ENCODE data around the gene CDKN3. TPM values are rescaled to one million over a fixed set of nuclear protein-coding genes. Genes with fewer than 3 reads are reported as not detected.
"Not testable (repeated sequence)": the region's sequence is repeated elsewhere in the genome, so short reads cannot be mapped to it uniquely, and the experiment has no call there.

Gene CDKN3
- total RNA-seq, 1 donor from 2014 or later, result not detected

- no peak overlapping the region for H3K4me3 ChIP-seq
- DNase-seq (ENCODE audit: low spot score in 2 of 2), result no peak
- intact Hi-C loops (cut with DNase I), result no loop called here
- H3K27ac ChIP-seq, result no peak overlapping the region
- H3K9me3 ChIP-seq, result no peaks in the 10 kb centered on the region
- H3K27me3 ChIP-seq, result no peaks in the 10 kb centered on the region
- H3K36me3 ChIP-seq, result no peaks in the 10 kb centered on the region
- peaks cover 0 to 2% of the 10 kb centered on the region in 2 donors for H3K4me1 ChIP-seq
- TF ChIP-seq, protein P1, sequence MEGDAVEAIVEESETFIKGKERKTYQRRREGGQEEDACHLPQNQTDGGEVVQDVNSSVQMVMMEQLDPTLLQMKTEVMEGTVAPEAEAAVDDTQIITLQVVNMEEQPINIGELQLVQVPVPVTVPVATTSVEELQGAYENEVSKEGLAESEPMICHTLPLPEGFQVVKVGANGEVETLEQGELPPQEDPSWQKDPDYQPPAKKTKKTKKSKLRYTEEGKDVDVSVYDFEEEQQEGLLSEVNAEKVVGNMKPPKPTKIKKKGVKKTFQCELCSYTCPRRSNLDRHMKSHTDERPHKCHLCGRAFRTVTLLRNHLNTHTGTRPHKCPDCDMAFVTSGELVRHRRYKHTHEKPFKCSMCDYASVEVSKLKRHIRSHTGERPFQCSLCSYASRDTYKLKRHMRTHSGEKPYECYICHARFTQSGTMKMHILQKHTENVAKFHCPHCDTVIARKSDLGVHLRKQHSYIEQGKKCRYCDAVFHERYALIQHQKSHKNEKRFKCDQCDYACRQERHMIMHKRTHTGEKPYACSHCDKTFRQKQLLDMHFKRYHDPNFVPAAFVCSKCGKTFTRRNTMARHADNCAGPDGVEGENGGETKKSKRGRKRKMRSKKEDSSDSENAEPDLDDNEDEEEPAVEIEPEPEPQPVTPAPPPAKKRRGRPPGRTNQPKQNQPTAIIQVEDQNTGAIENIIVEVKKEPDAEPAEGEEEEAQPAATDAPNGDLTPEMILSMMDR (IDR thresholded peaks at IDR 0.05), result no peak
Observed at GRCh38 chr14:54450535-54450934, 53.7 kb downstream of the CDKN3 start.

DNA sequence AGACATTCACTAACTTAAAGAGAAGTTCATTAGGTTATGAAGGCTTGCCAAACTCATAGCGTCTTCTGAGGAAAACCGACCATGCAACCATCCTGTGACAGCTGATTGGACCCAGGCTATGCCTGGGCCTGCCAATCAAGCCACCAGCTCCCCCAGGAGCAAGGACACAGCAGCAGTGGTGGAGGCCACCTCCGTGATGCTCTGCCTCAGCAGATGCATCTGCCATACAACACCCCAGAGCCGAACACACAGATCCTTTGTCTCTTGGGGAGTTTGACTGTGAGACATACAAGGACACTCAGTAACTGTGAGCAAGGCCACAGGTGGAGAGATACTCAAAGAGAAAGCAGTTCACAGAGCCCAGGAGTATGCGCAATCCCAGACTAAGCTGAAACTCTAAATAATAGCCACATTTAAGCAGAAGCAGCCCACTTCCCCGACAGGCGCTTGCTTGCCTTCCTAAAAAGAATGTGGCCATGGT is 54.4 kb downstream of the CDKN3 start:
- Histone ChIP-seq H3K27ac (no peak overlapping the region), H3K4me3 (no peak overlapping the region), H3K4me1 (peaks cover 0 to 2% of the 10 kb centered on the region in 2 donors), H3K27me3 (no peaks in the 10 kb centered on the region), H3K9me3 (no peaks in the 10 kb centered on the region), H3K36me3 (no peaks in the 10 kb centered on the region)
- TF ChIP-seq, protein P1 (IDR thresholded peaks at IDR 0.05), result no peak
- intact Hi-C loops (cut with DNase I), result no loop called here
- DNase-seq (ENCODE audit: low spot score in 2 of 2), result no peak

- no peak for DNase-seq (ENCODE audit: low spot score in 2 of 2)
- Histone ChIP-seq H3K4me3 (no peak overlapping the region), H3K9me3 (no peaks in the 10 kb centered on the region), H3K27ac (no peak overlapping the region), H3K27me3 (no peaks in the 10 kb centered on the region), H3K36me3 (no peaks in the 10 kb centered on the region), H3K4me1 (no peaks in the 10 kb centered on the region)
- TF ChIP-seq, protein P1 (IDR thresholded peaks at IDR 0.05), result no peak
- intact Hi-C loops (cut with DNase I), result no loop called here
Observed at GRCh38 chr14:54451961-54452360, 55.2 kb downstream of the CDKN3 start.

GRCh38 chr14:54453252-54453651 is 56.4 kb downstream of the CDKN3 start:
- Histone ChIP-seq H3K9me3 (no peaks in the 10 kb centered on the region), H3K27ac (no peak overlapping the region), H3K4me3 (no peak overlapping the region), H3K4me1 (no peaks in the 10 kb centered on the region), H3K27me3 (no peaks in the 10 kb centered on the region), H3K36me3 (no peaks in the 10 kb centered on the region)
- DNase-seq (ENCODE audit: low spot score in 2 of 2), result no peak
- TF ChIP-seq, protein P1 (IDR thresholded peaks at IDR 0.05), result no peak
- intact Hi-C loops (cut with DNase I), result no loop called here

DNA sequence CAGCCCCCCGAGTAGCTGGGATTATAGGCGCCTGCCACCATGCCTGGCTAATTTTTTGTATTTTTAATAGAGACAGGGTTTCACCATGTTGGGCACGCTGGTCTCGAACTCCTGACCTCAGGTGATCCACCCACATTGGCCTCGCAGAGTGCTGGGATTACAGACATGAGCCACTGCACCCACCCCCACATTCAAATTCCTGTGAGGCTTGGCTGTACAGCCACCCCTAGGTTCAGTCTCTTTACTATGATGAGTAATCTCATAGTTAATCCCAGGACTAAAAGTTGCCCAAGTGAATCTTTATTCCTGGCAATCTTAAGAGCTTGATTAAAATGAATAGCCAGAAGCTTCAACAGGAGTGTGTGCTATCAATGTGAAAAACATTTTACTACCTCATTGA is 57.2 kb downstream of the CDKN3 start:
- H3K9me3 ChIP-seq; H3K36me3 ChIP-seq; H3K27ac ChIP-seq; intact Hi-C loops (cut with DNase I); H3K4me3 ChIP-seq; H3K27me3 ChIP-seq; H3K4me1 ChIP-seq; DNase-seq (ENCODE audit: low spot score in 2 of 2): not testable (repeated sequence)

DNA sequence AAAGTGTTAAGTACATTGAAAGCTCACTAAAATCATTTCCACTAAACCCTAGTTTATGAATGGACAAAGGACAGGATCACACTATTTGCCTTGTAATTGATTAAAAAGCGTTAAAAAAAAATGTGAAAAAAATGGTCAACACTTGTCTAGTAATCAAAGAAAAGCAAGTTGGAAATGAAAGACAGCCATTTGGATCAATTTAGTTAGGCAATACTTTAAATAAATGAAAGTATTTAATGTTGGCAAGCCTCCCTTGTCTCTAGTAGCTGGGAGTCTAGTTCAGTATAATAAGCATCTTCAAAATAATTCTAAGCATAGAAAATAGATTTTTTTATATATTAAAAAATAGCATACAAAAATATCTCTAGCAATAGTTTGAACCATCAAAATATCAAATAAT is 58.6 kb downstream of the CDKN3 start:
- H3K4me3 ChIP-seq, result no peak overlapping the region
- H3K4me1 ChIP-seq, result no peaks in the 10 kb centered on the region
- H3K27me3 ChIP-seq, result no peaks in the 10 kb centered on the region
- TF ChIP-seq, protein P1 (IDR thresholded peaks at IDR 0.05), result no peak
- no peaks in the 10 kb centered on the region for H3K9me3 ChIP-seq
- intact Hi-C loops (cut with DNase I), result no loop called here
- no peak overlapping the region for H3K27ac ChIP-seq
- DNase-seq (ENCODE audit: low spot score in 2 of 2), result no peak
- H3K36me3 ChIP-seq, result no peaks in the 10 kb centered on the region

GRCh38 chr14:54456820-54457608 is 60.2 kb downstream of the CDKN3 start:
- H3K36me3 ChIP-seq; intact Hi-C loops (cut with DNase I); DNase-seq (ENCODE audit: low spot score in 2 of 2); H3K27ac ChIP-seq; H3K4me3 ChIP-seq; H3K9me3 ChIP-seq; H3K4me1 ChIP-seq; H3K27me3 ChIP-seq: not testable (repeated sequence)
